GM10266 (cell line): Measurements from ENCODE around the gene DAGLB.

Experiments
- DNase-seq: peaks from one replicate; pipeline ENCODE4 v3.0.0; 2012; ENCODE audit errors: extremely low spot score
- CTCF ChIP-seq: IDR thresholded peaks from 2 replicates; pipeline ENCODE4 v1.5.1; 2012; ENCODE audit warnings: mild to moderate bottlenecking, low read depth; ENCODE audit not compliant: control insufficient read depth, insufficient read depth; ENCODE audit errors: missing control alignments

The DAGLB gene

GRCh38 chr7:6444516-6445269 is 3.1 kb downstream of the DAGLB start:
- no peak for DNase-seq
- TF ChIP-seq CTCF, result no peak

- TF ChIP-seq CTCF, result no peak
These were observed 4.3 kb downstream of the DAGLB start for GRCh38 chr7:6443372-6443941.

GRCh38 chr7:6442114-6442513 is 5.6 kb downstream of the DAGLB start:
- TF ChIP-seq CTCF, result no peak

More at GRCh38 chr7:6443372-6443941, 4.3 kb downstream of the DAGLB start:
- DNase-seq, result no peak

GRCh38 chr7:6440381-6440780 is 7.4 kb downstream of the DAGLB start:
- TF ChIP-seq CTCF, result no peak
- no peak for DNase-seq

More at GRCh38 chr7:6442114-6442513, 5.6 kb downstream of the DAGLB start:
- no peak for DNase-seq

- TF ChIP-seq CTCF, result no peak
- DNase-seq, result no peak
These were observed 9.3 kb downstream of the DAGLB start for GRCh38 chr7:6438427-6438826.

- no peak for TF ChIP-seq CTCF
- DNase-seq, result no peak
These were observed 10.5 kb downstream of the DAGLB start for GRCh38 chr7:6437251-6437650.

GRCh38 chr7:6436385-6436685 is 11.4 kb downstream of the DAGLB start:
- no peak for TF ChIP-seq CTCF
- DNase-seq, result peak; percentile 39
